Thyroid gland (tissue), 4 donors: Measurements from ENCODE around the gene PPP5C. TPM values are rescaled to one million over a fixed set of nuclear protein-coding genes. Genes with fewer than 3 reads are reported as not detected.
"Not testable (repeated sequence)": the region's sequence is repeated elsewhere in the genome, so short reads cannot be mapped to it uniquely, and the experiment has no call there.

Experiments
- DNase-seq, 2 donors: peaks; one replicate each; pipeline ENCODE4 v3.0.0-alpha.2; 2019
- H3K27ac ChIP-seq, 3 donors: fragments of 200-600 bp; sonication (generic); 1 replicate in 2 of 3; 2 replicates in 1 of 3; pipeline ENCODE4 v1.5.1; 2016 to 2019; ENCODE audit warnings: mild to moderate bottlenecking in 1 of 3, moderate library complexity in 1 of 3
- H3K27me3 ChIP-seq: fragments of 200-600 bp; sonication (generic); one replicate; pipeline ENCODE4 v1.5.1; 2019
- H3K36me3 ChIP-seq, 2 donors: fragments of 200-600 bp; sonication (generic); one replicate each; pipeline ENCODE4 v1.5.1; 2016 to 2019
- H3K4me1 ChIP-seq, 2 donors: fragments of 200-600 bp; sonication (generic); one replicate each; pipeline ENCODE4 v1.5.1; 2017 to 2019
- H3K4me3 ChIP-seq, 3 donors: fragments of 200-600 bp; sonication (generic); replicated peaks in 1 of 3; 1 replicate in 2 of 3; 2 replicates in 1 of 3; pipeline ENCODE4 v1.5.1; 2016; ENCODE audit warnings: mild to moderate bottlenecking in 1 of 3
- H3K9me3 ChIP-seq: fragments of 200-600 bp; sonication (generic); one replicate; pipeline ENCODE4 v1.5.1; 2017
- CTCF ChIP-seq, 6 experiments: fragments of 200-600 bp in 3 of 6; fragments of 450-650 bp in 3 of 6; sonication (generic) in 3 of 6; IDR thresholded peaks; one replicate each; pipeline ENCODE4 v1.5.1; 2016 to 2019; ENCODE audit warnings: antibody characterized with exemption in 6 of 6, mild to moderate bottlenecking in 2 of 6, inconsistent platforms in 1 of 6, moderate library complexity in 1 of 6
- POLR2A ChIP-seq, 2 donors: fragments of 450-650 bp; IDR thresholded peaks; one replicate each; pipeline ENCODE4 v1.6.1; 2017; ENCODE audit warnings: antibody characterized with exemption in 2 of 2, mild to moderate bottlenecking in 2 of 2, moderate library complexity in 1 of 2
- WGBS, 2 donors: methylation state at CpG; one replicate each; pipeline ENCODE4 v1.1.5; 2017; 5-methylcytosine and 5-hydroxymethylcytosine counted together
- intact Hi-C: fragments of 100-400 bp; cut with DNase I; formaldehyde crosslinking; loops from one replicate; pipeline ENCODE4 v1.15.1; 2023
- total RNA-seq, 4 donors: library from RNA; depleted of rRNA; stranded (reverse); fragments of >200 nt; gene quantifications; one replicate each; pipeline ENCODE4 v1.2.3, GENCODE V29; 2016

PPP5C gene
- total RNA-seq, 4 donors from 2014 or later: 63.3 to 112 (median 80.7) TPM

- H3K9me3 ChIP-seq: no peaks in the 10 kb centered on the region
- 69 to 73% methylated on average over 19 to 20 of the region's 21 CpGs for WGBS, 2 donors
- intact Hi-C loops: loop anchor here (10.0 kb wide), 1 partner anchor 108 kb away; no protein-coding TSS in a partner anchor
- no peak overlapping the region for H3K27ac ChIP-seq
- H3K36me3 ChIP-seq: peaks cover 30 to 36% of the 10 kb centered on the region in 2 donors
- no peak for DNase-seq
- no peaks in the 10 kb centered on the region for H3K27me3 ChIP-seq
- TF ChIP-seq CTCF (IDR thresholded peaks at IDR 0.05) (no peak), POLR2A (IDR thresholded peaks at IDR 0.05) (no peak)
- H3K4me1 ChIP-seq: no peaks in the 10 kb centered on the region
- H3K4me3 ChIP-seq: no peak overlapping the region
These were observed 45.4 kb downstream of the PPP5C start for GRCh38 chr19:46392252-46392801.

- no peaks in the 10 kb centered on the region for H3K4me1 ChIP-seq
- WGBS, 2 donors: 68 to 85% methylated on average over 4 of the region's 4 CpGs
- H3K4me3 ChIP-seq: no peak overlapping the region
- no peak for TF ChIP-seq POLR2A (IDR thresholded peaks at IDR 0.05)
- TF ChIP-seq CTCF (IDR thresholded peaks at IDR 0.05): no peak
- no peaks in the 10 kb centered on the region for H3K27me3 ChIP-seq
- DNase-seq: no peak
- intact Hi-C loops: loop anchor here (10.0 kb wide), 1 partner anchor 108 kb away; no protein-coding TSS in a partner anchor
- H3K27ac ChIP-seq: no peak overlapping the region
- no peaks in the 10 kb centered on the region for H3K9me3 ChIP-seq
- peaks cover 25 to 32% of the 10 kb centered on the region in 2 donors for H3K36me3 ChIP-seq
These were observed 46.0 kb downstream of the PPP5C start for GRCh38 chr19:46392837-46393236.

GRCh38 chr19:46393456-46394401 lies 46.8 kb downstream of the PPP5C start:
- no peaks in the 10 kb centered on the region for H3K4me1 ChIP-seq
- DNase-seq: no peak
- no peaks in the 10 kb centered on the region for H3K9me3 ChIP-seq
- TF ChIP-seq POLR2A (IDR thresholded peaks at IDR 0.05): no peak
- no peak for TF ChIP-seq CTCF (IDR thresholded peaks at IDR 0.05)
- WGBS, 2 donors: 76 to 86% methylated on average over 20 to 21 of the region's 21 CpGs
- no peak overlapping the region for H3K4me3 ChIP-seq
- H3K36me3 ChIP-seq: peaks cover 17 to 24% of the 10 kb centered on the region in 2 donors
- H3K27me3 ChIP-seq: no peaks in the 10 kb centered on the region
- H3K27ac ChIP-seq: no peak overlapping the region
- intact Hi-C loops: loop anchor here (10.0 kb wide), 1 partner anchor 109 kb away; no protein-coding TSS in a partner anchor

- no peak for TF ChIP-seq CTCF (IDR thresholded peaks at IDR 0.05)
- TF ChIP-seq POLR2A (IDR thresholded peaks at IDR 0.05): no peak
These were observed 47.5 kb downstream of the PPP5C start for GRCh38 chr19:46394402-46394797.

GRCh38 chr19:46397801-46398479 lies 51.1 kb downstream of the PPP5C start:
- not testable (repeated sequence) for H3K4me1 ChIP-seq, H3K27me3 ChIP-seq, H3K9me3 ChIP-seq, DNase-seq, H3K4me3 ChIP-seq, H3K36me3 ChIP-seq, H3K27ac ChIP-seq
- WGBS, 2 donors: 90 to 91% methylated on average over 11 to 14 of the region's 14 CpGs
- intact Hi-C loops: loop anchor here (2.0 to 10.0 kb wide), 2 partner anchors 91 to 113 kb away; no protein-coding TSS in a partner anchor

More at GRCh38 chr19:46394402-46394797, 47.5 kb downstream of the PPP5C start:
- WGBS, 2 donors: 94 to 99% methylated on average over 5 of the region's 5 CpGs
- Histone ChIP-seq H3K27ac (no peak overlapping the region), H3K9me3 (no peaks in the 10 kb centered on the region), H3K4me3 (no peak overlapping the region), H3K36me3 (peaks cover 13 to 18% of the 10 kb centered on the region in 2 donors), H3K4me1 (no peaks in the 10 kb centered on the region), H3K27me3 (no peaks in the 10 kb centered on the region)
- intact Hi-C loops: loop anchor here (10.0 kb wide), 1 partner anchor 110 kb away; no protein-coding TSS in a partner anchor
- DNase-seq: no peak
